Adrenal gland (tissue), 5 donors: Measurements from ENCODE around the gene ARHGAP20.

Experiments
- POLR2A ChIP-seq, 2 donors: fragments of 450-650 bp; IDR thresholded peaks; one replicate each; pipeline ENCODE4 v1.6.1; 2017; ENCODE audit warnings: antibody characterized with exemption in 2 of 2, mild to moderate bottlenecking in 2 of 2, moderate library complexity in 1 of 2
- TF ChIP-seq, protein P1 (sequence below), 6 experiments: fragments of 450-650 bp in 4 of 6; fragments of 200-600 bp in 2 of 6; sonication (generic) in 1 of 6; IDR thresholded peaks; 1 replicate in 5 of 6; 2 replicates in 1 of 6; pipeline versions ENCODE4 v1.5.1 to v1.8.0; 2016 to 2021; ENCODE audit warnings: antibody characterized with exemption in 6 of 6, mild to moderate bottlenecking in 2 of 6, moderate library complexity in 1 of 6
- donor health status: DM: no; HTN: no; CAD: no.

GRCh38 chr11:110587129-110587528 is 125.1 kb downstream of the ARHGAP20 start:
- no peak for TF ChIP-seq POLR2A (IDR thresholded peaks at IDR 0.05)
- TF ChIP-seq, protein P1, sequence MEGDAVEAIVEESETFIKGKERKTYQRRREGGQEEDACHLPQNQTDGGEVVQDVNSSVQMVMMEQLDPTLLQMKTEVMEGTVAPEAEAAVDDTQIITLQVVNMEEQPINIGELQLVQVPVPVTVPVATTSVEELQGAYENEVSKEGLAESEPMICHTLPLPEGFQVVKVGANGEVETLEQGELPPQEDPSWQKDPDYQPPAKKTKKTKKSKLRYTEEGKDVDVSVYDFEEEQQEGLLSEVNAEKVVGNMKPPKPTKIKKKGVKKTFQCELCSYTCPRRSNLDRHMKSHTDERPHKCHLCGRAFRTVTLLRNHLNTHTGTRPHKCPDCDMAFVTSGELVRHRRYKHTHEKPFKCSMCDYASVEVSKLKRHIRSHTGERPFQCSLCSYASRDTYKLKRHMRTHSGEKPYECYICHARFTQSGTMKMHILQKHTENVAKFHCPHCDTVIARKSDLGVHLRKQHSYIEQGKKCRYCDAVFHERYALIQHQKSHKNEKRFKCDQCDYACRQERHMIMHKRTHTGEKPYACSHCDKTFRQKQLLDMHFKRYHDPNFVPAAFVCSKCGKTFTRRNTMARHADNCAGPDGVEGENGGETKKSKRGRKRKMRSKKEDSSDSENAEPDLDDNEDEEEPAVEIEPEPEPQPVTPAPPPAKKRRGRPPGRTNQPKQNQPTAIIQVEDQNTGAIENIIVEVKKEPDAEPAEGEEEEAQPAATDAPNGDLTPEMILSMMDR (IDR thresholded peaks at IDR 0.05) = no peak
